Osteoblast (primary cell): Measurements from ENCODE around the gene NUFIP2. TPM values are rescaled to one million over a fixed set of nuclear protein-coding genes. Genes with fewer than 3 reads are reported as not detected.

Experiments used
- DNase-seq: peaks from one replicate; pipeline ENCODE4 v3.0.0; 2011; ENCODE audit warnings: low spot score, mixed read lengths; ENCODE audit not compliant: insufficient read length; ENCODE audit errors: missing footprints
- H2AFZ ChIP-seq: 2 replicates; pipeline ENCODE4 v1.6.0; 2011; ENCODE audit warnings: mild to moderate bottlenecking, low read length
- H3K27ac ChIP-seq: 2 replicates; pipeline ENCODE4 v1.5.1; 2011; ENCODE audit warnings: mild to moderate bottlenecking, low read depth, low read length, moderate library complexity
- H3K27me3 ChIP-seq: 2 replicates; pipeline ENCODE4 v1.6.0; 2012; ENCODE audit warnings: mild to moderate bottlenecking, control low read depth, inconsistent platforms, low read length, moderate library complexity; ENCODE audit not compliant: insufficient read depth
- H3K36me3 ChIP-seq: 2 replicates; pipeline ENCODE4 v1.5.1; 2011; ENCODE audit warnings: mild to moderate bottlenecking, low read length, control low read depth, moderate library complexity; ENCODE audit not compliant: insufficient read depth
- H3K4me1 ChIP-seq: 2 replicates; pipeline ENCODE4 v1.5.1; 2011; ENCODE audit warnings: mild to moderate bottlenecking, low read length, control low read depth, moderate library complexity; ENCODE audit not compliant: insufficient read depth
- H3K4me2 ChIP-seq: 2 replicates; pipeline ENCODE4 v1.6.0; 2011; ENCODE audit warnings: mild to moderate bottlenecking, low read length; ENCODE audit not compliant: insufficient read depth
- H3K4me3 ChIP-seq: fragments of 200-600 bp; sonication (generic); 3 replicates; pipeline ENCODE4 v1.5.1; 2012; ENCODE audit warnings: mild to moderate bottlenecking, low read length, inconsistent platforms; ENCODE audit not compliant: insufficient read depth
- H3K79me2 ChIP-seq: 2 replicates; pipeline ENCODE4 v1.6.0; 2012; ENCODE audit warnings: mild to moderate bottlenecking, low read length, control low read depth, inconsistent platforms; ENCODE audit not compliant: insufficient read depth
- H3K9me3 ChIP-seq: 2 replicates; pipeline ENCODE4 v1.5.1; 2011; ENCODE audit warnings: low read depth, low read length, control low read depth
- H4K20me1 ChIP-seq: 2 replicates; pipeline ENCODE4 v1.6.0; 2012; ENCODE audit warnings: mild to moderate bottlenecking, low read length, control low read depth; ENCODE audit not compliant: insufficient read depth
- CTCF ChIP-seq: IDR thresholded peaks from 2 replicates; pipeline ENCODE4 v1.5.1; 2011; ENCODE audit warnings: mild to moderate bottlenecking, low read depth, low read length, moderate library complexity; ENCODE audit errors: extremely low read depth
- total RNA-seq: library from RNA; depleted of rRNA; stranded (reverse); fragments of >200 nt; gene quantifications from 2 replicates; pipeline ENCODE4 v1.2.3, GENCODE V29; 2012

The NUFIP2 gene
- total RNA-seq, 1 donor, result 56.8 TPM

GRCh38 chr17:29294580-29294900 is 592 bp upstream of the NUFIP2 start:
- no peaks in the 10 kb centered on the region for H3K9me3 ChIP-seq
- no peak for DNase-seq
- peaks cover 40% of the 10 kb centered on the region for H3K79me2 ChIP-seq
- peak overlapping the region; percentile 78 for H3K27ac ChIP-seq
- H4K20me1 ChIP-seq, result peaks cover 35% of the 10 kb centered on the region
- peak overlapping the region; percentile 93 for H2AFZ ChIP-seq
- H3K4me3 ChIP-seq, result peak overlapping the region; percentile 98
- no peak for TF ChIP-seq CTCF
- peaks cover 23% of the 10 kb centered on the region for H3K4me1 ChIP-seq
- no peaks in the 10 kb centered on the region for H3K27me3 ChIP-seq
- peaks cover 8% of the 10 kb centered on the region for H3K36me3 ChIP-seq
- H3K4me2 ChIP-seq, result peak overlapping the region; percentile 74

- H3K4me1 ChIP-seq, result peaks cover 25% of the 10 kb centered on the region
- H3K27me3 ChIP-seq, result no peaks in the 10 kb centered on the region
- peak overlapping the region; percentile 79 for H3K27ac ChIP-seq
- H3K4me2 ChIP-seq, result peak overlapping the region; percentile 78
- H2AFZ ChIP-seq, result no peak overlapping the region
- peaks cover 53% of the 10 kb centered on the region for H3K79me2 ChIP-seq
- H3K9me3 ChIP-seq, result no peaks in the 10 kb centered on the region
- H3K36me3 ChIP-seq, result peaks cover 16% of the 10 kb centered on the region
- peak overlapping the region; percentile 98 for H3K4me3 ChIP-seq
- H4K20me1 ChIP-seq, result peaks cover 48% of the 10 kb centered on the region
- no peak for TF ChIP-seq CTCF
- DNase-seq, result peak; percentile 94
These were observed 707 bp downstream of the NUFIP2 start for GRCh38 chr17:29292992-29293889.

- Histone ChIP-seq H3K4me3 (peak overlapping the region; percentile 98), H3K27ac (peak overlapping the region; percentile 77), H3K4me2 (peak overlapping the region; percentile 78), H3K27me3 (no peaks in the 10 kb centered on the region), H3K4me1 (peaks cover 25% of the 10 kb centered on the region), H3K36me3 (peaks cover 20% of the 10 kb centered on the region), H4K20me1 (peaks cover 55% of the 10 kb centered on the region), H2AFZ (no peak overlapping the region), H3K9me3 (no peaks in the 10 kb centered on the region), H3K79me2 (peaks cover 62% of the 10 kb centered on the region)
- no peak for TF ChIP-seq CTCF
- DNase-seq, result peak; percentile 90
These were observed 1.6 kb downstream of the NUFIP2 start for GRCh38 chr17:29292071-29292991.
